T1000 (cell line): ENCODE measurements around the gene IGFBP4.

Experiments used
- DNase-seq: peaks from one replicate; lab custom pipeline; 2025; ENCODE audit warnings: mixed read lengths; lab: John Stamatoyannopoulos, UW

IGFBP4 gene

DNA sequence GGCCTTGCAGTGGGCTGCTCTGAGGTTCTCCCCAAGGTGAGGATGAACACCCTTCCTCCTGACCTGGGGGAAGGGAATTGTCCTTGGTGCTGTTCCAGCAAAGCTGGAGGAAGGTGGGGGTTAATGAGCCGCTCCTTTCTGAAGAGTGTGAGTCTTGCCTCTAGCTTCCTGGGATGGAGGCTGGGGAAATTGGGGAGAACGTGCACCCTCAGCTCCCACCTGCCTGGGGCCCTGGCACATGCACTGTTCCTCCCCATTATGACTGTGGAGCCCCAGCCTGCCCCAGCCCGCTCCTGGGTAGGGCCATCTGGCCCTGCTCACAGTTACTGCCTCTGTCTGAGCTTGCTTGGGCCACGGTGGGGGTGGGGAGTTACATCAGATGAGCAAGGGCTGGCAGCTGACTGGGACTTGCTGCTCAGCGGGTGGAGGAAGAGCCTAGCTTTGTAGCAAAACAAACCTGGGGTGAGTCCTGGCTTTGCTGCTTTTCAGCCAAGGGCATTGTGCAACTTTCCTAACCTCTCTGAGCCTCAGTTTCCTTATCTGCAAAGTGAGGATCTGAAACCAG lies 47.1 kb downstream of the IGFBP4 start:
- DNase-seq: no peak

DNA sequence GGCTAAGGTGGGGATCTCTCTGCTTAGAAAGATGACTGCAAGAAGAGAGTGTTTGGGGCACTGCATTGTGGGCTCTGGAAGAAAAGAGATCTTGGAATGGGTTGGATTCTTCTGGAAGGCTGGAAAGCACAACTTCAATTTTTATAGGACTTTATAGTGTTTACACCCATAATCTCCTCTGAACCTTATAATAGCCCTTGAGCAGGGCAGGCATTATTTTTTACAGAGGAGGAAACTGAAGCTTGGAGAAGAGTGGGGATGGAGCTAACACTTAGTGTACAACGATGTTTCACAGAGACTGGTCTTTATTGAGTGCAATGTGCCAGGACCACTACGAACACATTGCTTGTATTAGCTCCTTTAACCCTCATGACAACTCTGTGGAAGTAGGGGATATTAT lies 47.7 kb downstream of the IGFBP4 start:
- DNase-seq: no peak

DNA sequence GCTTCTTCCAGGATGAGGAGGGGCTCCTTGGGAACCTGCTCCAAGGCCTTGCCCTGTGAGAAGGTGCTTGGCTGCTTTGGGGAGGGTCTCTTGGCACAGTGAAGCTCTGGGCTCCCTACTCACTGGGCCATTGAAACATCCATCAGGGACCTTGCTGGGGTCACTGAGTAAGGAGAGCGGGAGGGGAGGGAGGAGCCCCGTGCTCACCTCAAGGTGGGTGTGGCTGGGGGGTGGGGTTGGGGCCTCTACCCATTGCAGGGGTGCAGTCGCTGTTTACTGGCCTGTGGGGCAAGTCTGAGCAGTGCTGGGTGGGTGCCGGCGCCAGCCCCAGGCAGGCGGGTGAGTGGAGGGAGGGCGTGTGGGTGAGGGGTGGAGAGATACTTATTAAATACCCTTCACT lies 48.2 kb downstream of the IGFBP4 start:
- DNase-seq: no peak

DNA sequence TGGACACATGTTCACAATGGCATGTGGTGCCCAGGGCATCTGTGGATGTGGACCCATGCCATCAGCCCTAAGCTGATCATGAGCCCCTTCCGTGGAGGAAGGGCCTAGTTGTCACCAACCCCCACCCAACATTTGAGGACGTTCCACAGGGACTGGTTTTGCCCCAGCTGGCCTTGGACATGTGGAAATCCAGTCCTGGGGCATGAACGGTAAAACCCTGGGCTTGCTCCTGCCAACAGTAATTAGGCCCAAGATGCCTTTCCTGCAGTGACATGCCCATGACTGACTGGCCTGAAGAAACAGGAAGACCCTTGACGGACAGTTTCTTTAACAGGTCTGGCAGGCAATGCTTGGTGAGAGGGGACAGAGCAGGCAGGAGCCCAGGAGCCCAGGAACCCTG lies 50.4 kb downstream of the IGFBP4 start:
- DNase-seq: no peak

DNA sequence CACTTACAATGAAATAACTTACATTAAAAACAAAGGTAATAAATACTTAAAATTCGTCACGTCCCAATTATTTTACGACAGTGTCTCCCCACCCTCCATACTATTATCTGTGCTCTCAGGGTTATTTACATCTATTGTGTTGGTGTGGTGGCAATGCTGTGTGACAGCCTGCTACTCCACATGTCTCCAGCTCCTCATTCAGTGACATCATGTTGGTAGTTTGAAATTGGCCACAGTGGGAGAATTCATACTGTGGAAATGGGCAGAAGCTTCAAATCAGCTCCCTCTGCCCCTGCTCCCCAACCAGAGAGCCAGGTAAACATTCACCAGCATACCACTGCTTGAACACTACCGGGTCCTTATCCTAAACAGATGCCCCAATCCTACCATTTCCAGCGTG lies 51.9 kb downstream of the IGFBP4 start:
- DNase-seq: no peak

DNA sequence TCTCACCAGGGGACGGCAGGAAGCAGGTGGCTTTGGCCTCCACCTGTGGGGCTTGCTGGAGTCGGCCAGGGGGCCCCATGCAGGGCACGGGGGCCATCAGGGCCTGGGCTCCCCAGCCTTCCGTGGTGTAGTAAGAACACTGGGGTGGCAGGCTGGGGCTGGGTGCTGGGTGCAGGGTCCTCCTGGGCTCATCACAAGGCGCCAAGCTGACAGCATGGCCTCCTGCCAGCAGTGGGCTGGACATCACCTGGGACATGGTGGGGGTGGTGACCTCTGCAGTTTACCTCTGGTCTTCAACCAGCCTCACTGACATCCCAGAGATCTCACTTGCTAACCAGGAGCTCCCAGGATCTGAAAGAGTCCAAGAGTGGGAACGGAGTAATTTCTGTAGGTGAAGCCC lies 52.9 kb downstream of the IGFBP4 start:
- DNase-seq: no peak

DNA sequence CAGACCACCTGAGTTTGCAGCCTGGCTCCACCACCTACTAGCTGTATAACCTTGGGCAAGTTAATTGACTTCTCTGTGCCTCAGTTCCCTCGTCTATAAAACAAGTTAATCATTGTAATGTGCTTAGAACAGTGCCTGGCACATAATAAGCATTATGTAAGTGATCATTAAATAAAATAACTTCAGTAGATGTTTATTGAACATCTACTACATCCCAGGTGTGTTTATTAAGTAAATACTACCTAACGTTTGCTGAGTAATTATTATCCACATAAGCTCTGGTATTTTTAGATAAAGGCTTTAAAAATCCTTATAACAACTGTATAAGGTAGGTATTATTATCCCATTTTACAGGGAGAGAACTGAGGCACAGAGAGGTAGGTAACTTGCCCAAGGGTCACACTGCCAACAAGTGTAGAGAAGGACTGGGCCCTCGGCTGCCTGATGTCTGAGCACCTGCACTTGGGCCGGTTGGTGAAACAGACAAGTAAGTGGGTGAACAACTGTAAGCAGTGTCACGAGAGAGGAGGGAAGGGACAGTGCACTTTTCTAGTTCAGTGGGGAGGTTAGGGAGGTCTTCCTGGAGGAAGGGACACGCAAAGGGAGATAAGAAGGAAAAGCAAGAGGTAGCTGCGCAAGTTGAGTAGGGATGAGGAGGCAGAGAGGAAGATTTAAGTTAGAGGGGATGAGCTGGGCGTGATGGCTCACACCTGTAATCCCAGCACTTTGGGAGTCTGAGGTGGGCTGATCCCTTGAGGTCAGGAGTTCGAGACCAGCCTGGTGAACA lies 53.6 kb downstream of the IGFBP4 start:
- no peak for DNase-seq

DNA sequence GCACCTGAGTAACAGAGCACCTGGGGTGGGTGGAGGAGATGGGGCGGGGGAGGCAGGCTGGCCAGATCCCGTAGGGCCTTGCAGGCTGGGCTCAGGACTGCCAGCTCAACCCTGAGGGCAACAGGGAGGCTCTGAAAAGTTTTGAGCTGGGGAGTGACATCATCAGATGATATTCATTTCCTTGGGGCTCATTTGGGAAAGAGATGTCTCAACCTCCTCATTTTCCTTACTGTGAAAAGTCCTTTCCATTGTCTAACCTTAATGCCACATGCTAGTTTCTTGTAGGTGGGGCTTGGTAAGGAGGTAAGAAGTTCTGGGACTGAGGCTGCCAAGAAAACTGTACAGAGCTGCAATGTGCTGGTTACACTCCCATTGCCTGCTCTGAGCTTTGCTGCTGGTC lies 54.4 kb downstream of the IGFBP4 start:
- DNase-seq: no peak

DNA sequence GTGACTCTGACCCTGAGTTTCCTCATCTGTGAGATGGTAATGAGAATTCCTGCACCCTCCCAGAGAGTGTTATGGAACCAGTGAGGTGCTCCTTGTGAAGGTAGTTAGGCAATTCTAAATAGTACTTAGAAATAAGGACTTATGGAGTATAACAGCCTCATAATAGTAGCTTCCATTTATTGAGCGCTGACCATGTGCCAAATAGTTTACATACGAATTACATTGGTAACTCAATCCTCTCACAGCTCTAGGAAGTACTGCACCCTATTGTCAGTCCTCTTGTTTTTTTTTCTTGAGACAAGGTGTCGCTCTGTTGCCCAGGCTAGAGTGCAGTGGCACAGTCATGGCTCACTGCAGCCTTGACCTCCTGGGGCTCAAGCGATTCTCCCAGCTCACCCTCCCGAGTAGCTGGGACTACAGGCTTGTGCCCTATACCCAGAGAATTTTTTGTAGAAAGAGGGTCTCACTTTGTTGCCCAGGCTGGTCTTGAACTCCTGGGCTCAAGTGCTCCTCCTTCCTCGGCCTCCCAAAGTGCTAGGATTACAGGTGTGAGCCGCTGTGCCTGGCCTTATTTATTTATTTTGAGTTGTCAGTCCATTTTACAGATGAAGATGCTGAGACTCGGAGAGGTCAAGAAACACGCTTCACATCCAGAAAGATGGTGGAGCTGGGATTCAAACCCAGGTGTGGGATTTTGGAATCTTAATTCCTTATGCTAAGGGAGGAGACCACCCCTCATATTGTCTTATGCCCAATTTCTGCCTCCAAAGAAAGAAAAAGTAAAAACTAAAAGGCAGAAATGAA lies 55.2 kb downstream of the IGFBP4 start:
- no peak for DNase-seq

DNA sequence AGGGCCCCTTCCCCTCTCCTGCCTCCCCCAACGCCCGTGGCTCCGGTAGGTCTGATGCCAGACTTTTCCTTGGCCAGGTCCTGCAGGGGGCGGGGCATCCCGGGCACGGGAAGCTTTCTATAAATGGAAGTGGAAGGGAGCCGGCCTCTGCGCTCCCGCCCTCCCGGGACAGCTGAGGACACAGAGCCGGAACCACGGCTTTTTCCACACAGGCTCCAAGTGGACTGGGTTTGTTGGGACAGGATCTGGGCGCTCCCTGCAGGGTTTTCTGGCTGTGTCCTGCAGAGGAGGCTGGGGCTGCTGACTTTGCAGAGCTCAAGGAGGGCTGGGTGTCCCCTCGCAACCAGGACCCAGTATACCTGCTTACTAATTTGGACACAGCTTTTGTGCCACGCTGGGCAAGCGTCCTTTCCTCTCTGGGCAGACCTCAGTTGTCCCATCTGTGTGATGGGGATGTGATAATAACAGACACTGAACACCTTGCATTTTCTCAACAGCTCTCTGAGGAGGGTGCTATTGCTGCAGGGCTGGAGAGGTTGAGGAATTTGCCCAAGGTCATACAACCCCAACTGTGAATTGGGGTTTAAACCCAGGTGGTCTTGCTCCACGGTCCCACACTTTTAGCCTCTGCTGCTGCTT lies 56.4 kb downstream of the IGFBP4 start:
- no peak for DNase-seq

DNA sequence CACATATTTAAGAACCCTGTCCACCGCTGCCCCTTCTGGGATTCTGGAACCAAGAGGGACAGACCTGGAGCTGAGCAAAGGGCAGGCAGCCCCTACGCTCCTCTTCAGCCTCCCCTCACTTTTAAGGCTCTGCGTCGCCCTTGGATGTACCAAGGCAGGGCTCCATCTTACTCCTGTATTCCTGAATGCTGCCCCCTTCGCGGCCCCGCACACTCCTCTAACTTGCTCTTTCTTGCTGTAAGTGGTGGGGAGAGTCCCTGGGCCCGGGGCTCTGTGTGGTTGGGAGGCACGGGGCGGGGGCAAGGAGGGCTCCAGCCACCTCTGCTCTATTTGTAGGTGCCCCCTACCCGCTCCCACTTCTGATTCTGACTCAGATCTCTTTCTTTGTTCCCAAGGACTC lies 56.9 kb downstream of the IGFBP4 start:
- no peak for DNase-seq

DNA sequence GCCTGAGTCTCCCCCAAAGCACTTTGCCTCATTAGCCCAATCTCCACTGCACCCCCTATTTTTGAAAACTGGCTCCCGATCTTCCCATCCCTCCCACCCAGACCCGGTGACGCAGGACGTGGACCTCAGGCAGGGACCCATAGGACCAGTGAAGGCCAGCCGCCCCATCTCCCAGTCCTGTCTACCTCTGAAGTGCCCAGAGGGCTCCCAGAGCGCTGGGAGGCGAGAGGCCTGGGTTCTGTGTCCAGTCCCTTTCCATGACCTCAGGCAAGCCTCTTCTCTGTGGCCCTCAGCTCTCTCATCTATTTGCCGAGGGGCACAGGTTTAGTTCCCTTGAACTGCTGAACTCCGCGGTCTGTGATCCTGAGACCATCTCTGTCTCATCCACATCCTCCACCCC lies 57.5 kb downstream of the IGFBP4 start:
- DNase-seq: no peak

DNA sequence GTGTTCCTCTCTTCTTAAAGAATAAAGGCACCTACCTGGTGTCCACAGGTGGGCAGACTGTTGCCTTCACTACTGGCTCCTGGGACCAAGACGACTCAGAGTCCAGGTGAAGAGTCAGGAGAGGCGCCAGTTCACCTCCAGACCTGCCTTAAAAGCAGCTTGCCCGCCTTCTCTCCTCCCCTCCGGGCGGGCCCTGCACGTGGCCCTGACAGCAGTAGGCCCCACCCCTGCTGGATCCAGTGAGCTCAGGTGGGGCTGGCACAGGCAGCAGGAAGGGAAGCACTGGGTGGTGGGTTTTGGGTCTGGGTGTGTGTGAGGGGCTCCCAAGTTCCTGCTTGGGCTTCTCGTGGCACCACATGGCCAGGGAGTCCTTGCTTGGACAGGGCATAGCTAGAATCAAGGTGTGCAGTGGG lies 58.3 kb downstream of the IGFBP4 start, which contains the start of gene TNS4:
TNS4 (minus strand) TSS at position 125 of the 413 bp plus-strand sequence. CDS start 5,198 bp downstream, outside the sequence.
- DNase-seq: no peak

DNA sequence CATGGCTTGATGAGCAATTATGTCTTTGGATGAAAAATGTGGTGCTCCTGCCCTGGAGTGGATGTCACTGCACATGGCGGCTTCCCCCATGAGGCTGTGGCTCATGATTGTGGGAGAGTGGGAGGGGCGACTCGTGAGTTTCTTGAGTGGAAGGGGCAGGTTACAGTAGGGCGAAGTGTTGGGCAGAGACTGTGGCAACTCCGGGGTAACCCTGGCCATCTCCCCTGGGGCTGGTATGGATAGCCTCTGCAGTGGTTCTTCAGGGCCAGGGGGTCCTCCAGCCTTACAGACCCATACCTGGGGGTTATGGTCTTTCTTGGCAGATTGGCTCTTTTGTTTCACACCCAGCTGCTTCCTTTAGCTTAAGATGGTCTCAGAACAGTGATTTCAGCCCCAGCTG lies 59.5 kb downstream of the IGFBP4 start:
- DNase-seq: no peak

DNA sequence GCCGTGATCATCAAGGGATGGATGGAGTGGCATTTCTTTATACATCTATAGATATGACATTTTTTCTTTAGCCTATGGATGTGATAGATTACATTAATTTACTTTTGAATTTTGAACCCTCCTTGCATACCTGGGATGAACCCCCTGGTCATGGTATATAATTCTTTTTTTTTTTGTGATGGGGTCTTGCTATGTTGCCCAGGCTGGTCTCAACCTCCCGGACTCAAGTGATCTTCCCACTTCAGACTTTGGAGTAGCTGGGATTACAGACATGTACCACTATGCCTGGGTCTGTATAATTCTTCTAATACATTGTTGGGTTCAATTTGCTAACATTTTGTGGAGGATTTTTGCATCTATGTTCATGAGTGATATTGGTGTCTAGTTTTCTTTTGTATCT lies 59.9 kb downstream of the IGFBP4 start:
- DNase-seq: no peak

DNA sequence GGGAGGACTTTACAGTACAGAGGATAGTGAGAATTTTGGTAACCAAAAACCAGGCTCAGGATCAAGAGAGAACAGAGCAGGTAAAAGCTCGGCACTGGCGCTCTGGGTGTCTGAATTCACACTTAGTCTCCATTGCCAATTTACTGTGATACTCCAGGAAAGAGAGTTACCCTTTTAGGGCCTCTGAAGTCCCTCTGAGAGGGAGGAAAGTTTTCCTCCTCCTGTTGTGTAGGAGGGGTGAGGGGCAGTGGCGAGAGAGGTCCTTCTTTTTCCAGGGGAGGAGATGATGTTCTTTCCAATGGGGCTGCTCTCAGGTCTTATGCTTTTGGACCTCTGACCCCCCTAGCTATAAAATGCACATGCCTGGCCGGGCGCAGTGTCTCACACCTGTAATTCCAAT lies 63.5 kb downstream of the IGFBP4 start:
- DNase-seq: no peak
